ENCODE data around the gene AP5Z1.

AP5Z1 gene

DNA sequence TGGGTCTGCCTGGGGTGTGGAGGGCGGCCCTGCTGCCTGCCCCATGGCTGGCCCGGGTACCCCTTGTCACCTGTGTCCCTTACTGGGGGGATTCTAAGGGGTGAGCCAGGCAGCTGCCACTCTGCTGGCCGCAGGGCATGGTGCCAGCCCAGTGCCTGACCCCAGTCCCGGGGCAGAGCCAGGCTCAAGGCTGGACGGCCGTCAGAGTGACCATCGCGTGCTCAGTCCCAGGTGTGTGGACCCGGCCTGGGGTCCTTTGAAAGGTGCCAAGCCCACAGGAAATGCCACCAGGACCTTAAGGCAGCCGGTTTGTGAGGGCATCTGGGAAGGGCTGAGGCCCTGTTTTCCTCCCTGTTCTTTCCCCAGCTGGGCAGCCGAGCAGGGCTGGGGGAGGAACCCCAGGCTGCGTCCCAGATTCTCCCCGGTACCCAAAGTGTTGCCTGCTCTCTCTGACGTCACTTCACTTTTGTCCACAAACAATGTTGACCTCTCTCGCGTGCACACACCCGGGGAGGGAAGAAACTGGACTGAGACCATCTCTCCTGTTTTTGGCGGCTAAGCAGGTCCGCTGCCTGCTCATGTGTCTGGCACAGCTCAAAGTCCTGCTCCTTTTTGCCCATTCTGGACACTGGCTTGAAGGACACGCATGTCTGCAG, 48.8 kb downstream of the AP5Z1 start:
- no peak for DNase-seq

DNA sequence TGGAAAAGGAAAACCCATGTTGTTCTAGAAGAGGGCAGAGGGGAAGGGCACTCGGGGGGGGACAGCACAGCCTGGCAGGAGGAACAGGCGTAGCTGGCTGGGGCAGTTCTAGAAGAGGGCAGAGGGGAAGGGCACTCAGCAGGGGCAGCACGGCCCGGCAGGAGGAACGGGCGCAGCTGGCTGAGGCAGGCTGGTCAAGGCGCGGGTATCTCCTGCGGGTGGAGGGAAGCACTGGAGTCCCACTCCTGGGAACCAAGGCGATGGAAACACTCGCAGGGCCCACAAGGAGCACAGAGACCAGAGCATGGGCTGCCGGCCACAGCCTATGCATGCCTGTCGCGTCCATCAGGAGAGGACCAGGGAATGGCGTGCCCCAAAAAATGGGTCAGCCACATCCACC, 49.7 kb downstream of the AP5Z1 start:
- no peak for DNase-seq

DNA sequence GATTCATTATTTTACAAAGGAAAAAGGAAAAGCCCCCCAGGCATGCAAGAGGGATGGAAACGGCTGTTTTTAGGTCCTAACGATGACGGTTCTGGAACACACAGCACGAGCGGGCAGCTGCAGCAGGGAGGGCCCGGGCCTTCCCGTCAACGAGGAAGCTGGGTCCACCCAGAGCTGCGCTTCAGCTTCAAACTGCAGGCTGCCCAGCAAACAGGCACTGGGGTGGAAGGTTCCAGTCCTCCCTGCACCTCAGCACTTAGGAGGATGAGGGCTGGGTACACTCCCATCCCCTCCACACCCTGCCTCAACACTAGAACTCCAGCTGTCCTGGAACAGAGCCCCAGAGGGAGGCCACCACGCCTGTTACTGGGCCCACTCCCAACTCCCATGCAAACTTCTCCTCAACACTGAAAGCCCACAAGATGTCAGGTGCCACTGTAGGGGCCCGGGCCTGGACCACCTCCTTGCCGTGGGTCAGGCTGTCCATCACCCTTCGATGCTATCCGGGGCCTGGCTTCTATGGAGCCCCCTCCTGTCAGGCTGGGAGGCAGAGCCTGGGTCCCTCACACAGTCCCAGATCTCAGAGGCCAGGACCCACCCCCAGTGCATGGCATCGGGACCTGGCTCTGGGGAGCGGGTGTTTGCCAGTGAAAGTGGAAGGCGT, 53.4 kb downstream of the AP5Z1 start:
- no peak for DNase-seq

DNA sequence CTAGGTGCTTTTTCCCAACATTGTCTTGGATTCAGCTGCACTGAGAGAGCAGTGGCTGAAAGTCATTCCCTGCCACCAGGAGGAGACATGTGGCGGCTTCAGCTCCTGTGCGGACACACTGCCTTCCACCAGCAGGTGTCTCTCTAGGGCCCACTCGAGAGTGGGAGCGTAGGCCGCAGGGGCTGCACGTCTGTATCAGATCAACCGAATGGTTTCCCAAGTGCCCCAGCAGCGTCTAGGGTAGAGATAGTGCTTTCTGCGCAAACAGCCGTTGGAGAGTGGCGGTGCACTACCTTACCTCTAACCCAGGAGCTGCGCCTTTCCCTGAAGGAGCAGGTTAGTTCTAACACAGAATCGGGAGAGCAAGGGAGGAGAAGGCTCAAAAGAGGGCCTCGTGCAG, 54.8 kb downstream of the AP5Z1 start:
- DNase-seq = peak; percentile 66 to 85 (median 81)

DNA sequence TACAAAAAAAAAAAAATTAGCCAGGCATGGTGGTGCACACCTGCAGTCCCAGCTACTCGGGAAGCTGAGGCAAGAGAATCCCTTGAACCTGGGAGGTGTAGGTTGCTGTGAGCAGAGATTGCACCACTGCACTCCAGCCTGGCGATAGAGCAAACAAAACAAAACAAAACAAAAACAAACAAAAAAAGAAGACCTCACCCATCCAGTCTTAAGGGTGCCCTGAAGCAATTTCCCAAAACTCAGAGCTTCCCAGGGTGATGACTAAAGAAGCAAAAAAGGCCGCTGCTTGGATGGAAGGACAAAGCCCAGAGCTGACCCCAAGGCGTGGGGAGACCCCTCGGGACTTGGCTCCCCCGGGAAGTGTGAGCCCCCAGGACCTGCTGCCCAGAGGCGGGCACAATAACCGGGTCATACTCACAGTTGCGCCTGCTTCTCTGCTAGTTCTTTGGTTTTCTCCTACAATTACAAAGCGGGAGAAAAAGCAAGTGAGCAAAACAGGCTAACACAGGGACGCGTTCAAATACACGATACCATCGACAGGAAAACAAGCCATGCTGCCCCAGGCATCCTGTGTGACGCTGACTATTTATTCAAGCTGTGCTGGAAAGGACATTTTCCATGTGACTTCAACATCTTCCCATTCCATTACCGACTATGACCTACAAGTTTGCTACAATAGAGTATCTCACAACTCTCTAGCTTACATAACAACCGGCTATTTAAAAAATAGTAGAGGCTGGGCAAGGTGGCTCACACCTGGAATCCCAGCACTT, 56.5 kb downstream of the AP5Z1 start:
- no peak for DNase-seq

DNA sequence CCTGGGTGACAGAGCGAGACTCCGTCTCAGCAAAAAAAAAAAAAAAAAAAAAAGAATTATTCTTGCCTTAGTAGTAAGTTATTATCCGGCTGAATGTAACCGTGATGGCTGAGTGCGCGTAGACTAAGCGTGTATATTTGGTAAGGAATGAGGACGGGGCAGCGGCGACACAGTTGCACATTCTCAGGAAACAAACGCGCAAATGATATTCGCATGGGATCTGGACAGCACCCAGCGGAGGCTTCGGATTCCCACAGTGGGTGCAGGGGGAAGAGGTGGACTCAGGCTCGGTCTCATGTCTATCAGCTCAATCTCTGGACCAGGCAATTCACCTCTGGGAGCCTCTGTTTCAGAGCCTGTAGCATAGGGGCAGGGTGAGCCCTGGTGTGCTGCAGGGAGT, 57.3 kb downstream of the AP5Z1 start:
- DNase-seq = no peak

DNA sequence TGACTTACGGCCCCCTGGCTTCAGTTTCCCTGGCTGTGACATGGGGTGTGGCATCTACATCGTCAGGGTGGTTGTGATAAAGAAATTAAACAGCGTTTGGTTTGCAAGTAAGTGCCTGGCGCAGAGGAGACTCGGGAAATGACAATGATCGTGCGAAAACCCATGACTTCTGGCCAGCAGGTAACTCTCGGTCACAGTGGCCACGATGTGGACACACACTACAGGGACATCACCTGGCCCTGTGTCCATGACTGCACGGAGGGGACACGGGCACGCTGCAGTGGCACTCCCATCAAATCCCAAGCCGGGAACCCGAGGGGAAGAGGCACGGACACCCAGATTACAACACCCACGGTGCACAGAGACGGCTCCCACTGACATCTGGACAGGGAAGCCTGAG, 57.8 kb downstream of the AP5Z1 start:
- DNase-seq = no peak

DNA sequence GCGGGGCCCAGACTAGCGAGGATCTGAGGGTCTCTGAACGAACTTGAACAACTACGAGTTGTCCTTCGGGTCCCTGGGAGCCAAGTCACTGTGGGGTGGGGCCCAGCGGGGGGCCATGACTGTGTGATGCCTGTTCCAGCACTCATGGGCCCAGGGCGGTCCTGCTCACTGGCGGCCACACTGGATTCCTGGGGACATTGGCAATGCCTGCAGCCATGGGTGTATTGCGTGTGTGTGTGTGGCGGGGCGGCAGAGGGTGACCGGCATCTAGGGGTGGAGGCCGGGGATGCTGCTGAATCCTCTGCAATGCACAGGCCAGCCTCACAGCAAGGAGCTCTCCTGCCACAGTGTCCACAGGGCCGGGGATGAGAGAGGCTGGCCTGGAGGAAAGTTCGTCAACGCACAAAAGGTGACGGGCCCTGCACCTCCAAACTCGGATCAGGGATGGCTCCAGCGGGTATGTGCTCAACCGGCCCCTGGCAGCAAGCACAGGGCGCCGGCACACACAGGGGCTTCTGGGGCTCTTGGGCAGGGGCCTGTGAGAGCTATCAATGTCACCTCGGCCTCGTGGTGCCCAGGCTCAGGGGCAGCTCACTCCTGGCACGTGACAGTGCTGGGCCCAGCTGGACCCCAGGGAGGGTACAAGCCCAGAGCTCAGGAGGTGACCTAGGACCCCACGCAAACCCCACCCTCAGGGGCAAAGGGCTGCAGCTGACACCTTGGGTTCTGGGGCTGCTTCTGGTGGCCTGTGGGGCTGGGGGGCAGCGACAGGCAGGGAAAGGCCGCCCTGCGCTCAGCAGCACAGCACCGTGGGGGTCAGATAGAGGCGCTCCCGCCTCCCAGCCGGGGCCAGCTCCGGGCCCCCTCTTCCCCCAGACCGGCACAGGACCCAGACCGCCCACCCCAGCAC, 58.5 kb downstream of the AP5Z1 start:
- no peak for DNase-seq

DNA sequence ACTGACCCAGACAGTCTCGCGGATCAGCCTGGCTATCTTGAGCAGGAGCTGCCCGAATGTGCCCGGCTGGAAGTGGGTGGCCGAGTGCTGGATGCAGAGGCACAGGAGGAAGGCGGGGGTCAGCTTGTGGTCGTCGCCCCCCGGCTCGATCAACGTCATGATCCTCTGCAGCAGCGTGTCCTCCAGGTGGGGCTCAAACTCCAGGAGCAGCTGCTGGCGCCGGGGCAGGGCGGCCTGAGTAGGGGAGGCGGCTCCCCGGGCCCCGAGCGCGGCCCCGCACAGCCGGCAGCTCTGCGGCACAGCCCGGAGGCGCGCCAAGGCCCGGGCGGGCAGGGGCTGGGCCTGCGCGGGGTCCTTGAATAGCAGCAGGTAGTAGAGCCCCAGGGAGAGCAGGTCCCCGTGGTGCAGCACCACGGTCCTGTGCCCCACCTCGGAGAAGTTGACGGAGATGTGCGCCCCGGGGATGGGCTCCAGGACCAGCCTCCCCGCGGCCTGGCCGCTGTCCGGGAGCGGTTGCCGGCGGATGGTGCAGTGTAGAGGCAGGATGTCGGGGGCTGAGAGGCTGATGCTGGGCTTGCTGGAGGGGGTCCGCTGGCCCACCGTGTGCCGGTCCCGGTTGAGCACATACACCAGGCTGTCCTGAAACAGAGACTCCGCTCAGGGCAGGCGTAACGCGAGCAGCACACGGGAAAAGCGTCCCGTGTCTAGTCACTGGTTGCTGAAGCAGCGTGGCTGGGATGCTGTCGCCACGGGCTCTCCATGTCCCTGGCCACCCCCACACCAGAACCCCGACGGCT, 59.4 kb downstream of the AP5Z1 start:
- DNase-seq = no peak

DNA sequence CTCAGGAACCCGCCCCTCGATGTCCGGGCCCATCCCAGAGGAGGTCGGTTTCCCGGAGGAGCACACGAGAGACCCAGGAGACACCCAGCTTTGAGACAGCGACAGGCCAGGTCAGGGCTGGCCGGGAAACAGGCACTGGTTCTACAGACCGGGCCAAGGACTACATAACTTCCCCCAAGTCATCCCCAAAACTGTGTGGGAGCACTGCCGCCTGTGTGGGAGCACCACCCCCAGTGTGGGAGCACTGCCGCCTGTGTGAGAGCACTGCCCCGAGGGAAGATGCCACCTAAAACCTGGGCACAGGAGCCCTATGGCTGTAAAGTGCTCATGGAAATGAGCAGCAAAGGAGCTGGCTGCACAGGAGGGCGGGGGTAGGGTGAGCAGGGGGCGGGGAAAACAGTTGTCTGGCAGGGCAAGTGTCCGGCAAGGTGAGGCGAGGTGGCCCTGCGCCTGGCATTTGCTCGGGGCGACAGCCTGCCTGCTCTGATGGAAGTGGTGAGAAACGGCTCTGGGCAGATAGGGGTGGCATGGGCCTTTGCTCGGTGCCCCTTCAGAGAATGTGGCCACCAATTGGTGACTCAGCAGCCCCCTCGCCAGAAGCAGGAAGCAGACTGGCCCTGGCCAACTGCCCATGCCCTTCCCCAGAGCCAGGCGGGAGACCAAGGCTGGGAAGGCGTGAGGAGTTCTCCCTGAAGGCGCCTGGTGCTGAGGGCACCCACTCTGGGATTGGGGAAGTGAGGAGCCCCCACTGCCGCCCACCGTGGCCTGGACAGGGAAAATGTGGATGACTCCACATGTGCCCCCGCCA, 60.2 kb downstream of the AP5Z1 start:
- no peak for DNase-seq

DNA sequence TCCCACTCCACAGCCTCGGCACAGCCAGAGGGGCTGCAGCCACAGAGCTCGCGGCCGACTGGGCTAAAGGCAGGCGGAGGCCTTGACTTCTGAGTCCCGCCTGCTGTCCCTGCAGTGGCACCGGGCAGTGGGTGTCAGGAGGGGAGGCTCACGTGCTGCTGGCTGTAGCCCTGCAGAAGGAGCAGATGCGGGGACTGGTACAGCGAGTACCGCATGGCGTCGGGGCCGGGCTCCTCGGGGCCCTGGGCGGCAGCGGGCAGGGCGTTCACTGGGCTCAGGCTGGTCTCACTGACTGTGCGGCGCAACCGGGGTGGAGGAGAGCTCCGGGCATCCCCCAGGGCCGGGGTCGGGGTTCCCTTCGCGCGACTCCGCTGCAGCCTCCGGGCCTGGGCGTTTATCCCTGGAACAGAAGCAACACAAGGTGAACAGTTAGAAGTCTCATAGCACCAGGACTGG, 60.8 kb downstream of the AP5Z1 start:
- DNase-seq = no peak

DNA sequence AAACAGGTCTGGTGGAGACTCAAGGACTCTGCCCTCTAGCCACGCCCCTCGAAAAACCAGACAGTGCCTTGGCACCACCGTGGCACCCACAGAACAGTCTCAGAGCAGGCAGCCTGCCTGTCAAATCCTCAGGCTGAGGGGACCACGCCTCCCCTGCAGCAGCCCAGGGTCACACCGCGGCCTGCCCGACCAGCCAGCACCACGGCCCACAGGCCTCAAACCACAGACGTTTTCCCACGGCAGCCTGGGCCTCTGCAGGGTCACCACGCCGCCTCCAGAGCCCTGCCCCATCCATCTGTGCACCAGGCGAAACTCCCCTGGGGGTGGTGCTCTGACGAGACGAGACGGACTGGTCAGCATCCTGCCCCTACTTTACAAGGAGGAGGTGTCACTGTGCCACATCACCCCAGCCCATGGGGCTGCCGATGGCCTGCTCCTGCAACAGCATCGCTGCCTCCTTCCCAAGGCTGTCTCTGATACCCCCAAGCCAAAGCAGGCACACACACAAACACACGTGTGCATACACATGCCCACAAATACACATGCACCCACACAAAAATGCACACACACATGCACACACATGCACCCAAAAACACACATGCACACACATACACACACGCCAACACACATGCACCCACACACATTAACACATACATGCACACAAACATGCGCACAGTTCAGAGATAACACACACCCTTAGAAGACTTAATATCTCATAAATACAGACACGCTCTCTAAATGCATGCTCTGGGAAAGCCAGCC, 61.8 kb downstream of the AP5Z1 start:
- DNase-seq = no peak

DNA sequence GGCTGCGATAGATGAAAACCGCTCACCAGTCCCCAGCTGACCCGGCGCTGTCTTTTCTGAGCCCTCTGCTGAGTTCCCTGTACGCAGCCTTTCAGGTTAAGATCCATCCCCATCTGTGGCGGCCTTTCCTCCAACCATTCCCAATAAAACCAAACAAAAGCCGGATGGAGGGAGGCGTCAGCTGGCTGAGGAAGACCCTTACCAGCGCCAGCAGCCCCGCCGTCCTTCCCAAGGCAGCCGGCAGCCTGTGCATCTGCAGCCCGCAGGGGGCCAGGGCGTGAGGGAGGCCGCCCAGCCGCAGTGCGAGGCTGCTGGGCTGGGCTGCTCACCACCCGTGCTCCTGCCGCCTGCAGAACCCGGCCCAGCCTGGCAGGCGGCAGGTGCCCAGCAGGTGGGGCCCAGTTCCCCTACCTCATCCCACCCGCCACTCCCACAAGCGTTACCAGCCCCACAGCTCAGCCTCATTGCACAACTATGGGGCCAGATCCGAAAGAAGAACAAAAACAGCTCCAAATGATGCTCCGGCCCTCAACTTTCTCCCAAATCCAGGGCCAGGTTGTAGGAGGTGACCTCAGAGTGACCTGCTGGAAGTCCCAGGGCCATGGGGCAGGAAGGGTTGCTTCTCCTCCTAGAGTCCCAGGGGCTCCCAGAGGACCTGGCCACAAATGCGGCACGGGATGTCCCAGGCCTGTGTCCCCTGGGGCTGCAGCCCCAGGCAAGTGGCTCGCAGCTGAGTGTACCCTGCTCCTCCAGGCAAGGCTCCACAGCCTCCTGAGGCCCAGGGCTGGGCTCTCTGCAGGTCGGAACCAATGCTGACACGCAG, 62.6 kb downstream of the AP5Z1 start:
- no peak for DNase-seq

DNA sequence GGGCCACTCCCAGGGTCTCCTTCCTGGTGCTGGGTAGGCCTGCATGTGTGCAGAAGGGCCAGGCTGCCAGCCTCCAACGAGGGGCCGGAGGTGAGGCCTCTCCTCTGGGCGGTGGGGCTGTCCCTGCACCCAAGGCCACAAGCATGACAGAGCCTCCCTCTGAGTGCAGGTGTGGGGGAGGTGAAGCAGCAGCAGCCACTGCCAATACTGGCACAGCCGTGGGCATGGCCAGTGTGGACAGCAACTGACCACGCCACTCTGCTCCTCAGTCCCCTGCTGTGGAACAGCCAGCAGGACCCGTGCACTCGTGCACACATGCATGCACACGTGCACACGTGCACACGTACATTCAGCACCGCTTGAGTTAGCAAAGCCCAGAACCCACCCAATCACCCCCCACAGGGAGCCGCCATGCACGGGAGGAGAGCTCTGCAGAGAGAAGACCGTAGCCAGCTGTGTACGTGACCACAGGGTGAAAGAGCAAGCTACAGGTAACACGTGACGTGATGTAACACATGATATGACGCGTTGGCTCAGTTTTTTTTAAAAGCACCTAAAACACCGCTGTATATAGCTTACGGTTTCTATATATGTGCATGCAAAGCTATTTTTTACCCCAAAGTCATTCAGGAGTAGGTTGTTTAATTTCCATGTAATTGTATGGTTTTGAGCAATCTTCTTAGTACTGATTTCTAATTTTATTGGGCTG, 63.4 kb downstream of the AP5Z1 start:
- no peak for DNase-seq

DNA sequence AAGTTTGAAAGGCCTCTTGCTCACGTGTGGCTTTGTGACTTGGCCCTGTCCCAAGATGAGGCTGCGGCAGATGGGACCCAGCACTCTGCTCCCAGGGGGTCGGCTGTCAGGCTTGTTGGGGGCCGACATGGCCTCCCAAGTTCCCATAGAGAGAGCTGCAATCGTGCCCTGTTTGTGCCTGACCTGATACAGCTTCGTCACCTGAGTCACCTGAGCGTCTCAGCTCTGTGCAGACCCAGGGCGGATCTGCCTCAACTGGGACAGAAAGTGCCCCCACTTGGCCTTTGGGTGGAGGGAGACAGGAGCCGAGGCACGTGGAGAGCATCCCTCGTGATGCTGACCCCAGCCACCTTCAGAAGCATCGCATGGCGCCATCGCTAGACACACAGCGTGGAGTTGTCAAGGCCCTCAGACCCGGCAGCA, 64.7 kb downstream of the AP5Z1 start:
- no peak for DNase-seq
